MM.1S (cell line): ENCODE measurements around the gene FCGR1A.
"Not testable (repeated sequence)": the region's sequence is repeated elsewhere in the genome, so short reads cannot be mapped to it uniquely, and the experiment has no call there.

Source experiments
- EZH2 ChIP-seq: fragments of 300-600 bp; sonication (generic); optimal IDR thresholded peaks from 2 replicates; pipeline ENCODE3; 2017; ENCODE audit warnings: low read depth, mild to moderate bottlenecking, antibody characterized with exemption, low read length, mixed read lengths
- TF ChIP-seq, protein P1 (sequence below): fragments of 300-600 bp; sonication (generic); IDR thresholded peaks from 2 replicates; pipeline ENCODE4 v1.5.1; 2016; ENCODE audit warnings: antibody characterized with exemption, low read length, mixed read lengths

- TF ChIP-seq, protein P1, sequence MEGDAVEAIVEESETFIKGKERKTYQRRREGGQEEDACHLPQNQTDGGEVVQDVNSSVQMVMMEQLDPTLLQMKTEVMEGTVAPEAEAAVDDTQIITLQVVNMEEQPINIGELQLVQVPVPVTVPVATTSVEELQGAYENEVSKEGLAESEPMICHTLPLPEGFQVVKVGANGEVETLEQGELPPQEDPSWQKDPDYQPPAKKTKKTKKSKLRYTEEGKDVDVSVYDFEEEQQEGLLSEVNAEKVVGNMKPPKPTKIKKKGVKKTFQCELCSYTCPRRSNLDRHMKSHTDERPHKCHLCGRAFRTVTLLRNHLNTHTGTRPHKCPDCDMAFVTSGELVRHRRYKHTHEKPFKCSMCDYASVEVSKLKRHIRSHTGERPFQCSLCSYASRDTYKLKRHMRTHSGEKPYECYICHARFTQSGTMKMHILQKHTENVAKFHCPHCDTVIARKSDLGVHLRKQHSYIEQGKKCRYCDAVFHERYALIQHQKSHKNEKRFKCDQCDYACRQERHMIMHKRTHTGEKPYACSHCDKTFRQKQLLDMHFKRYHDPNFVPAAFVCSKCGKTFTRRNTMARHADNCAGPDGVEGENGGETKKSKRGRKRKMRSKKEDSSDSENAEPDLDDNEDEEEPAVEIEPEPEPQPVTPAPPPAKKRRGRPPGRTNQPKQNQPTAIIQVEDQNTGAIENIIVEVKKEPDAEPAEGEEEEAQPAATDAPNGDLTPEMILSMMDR, result not testable (repeated sequence)
- TF ChIP-seq EZH2, result not testable (repeated sequence)
These were observed 49.7 kb upstream of the FCGR1A start for GRCh38 chr1:149732781-149733180.
